T47D (cell line): Measurements from ENCODE around the gene CLEC2L.

ENCODE experiments used
- DNase-seq, 2 experiments: peaks; one replicate each; pipeline versions ENCODE4 v3.0.0 to v3.0.0-alpha.2; 2011 to 2012; ENCODE audit warnings: low read depth in 1 of 2, low spot score in 1 of 2
- JUND ChIP-seq: IDR thresholded peaks from 2 replicates; pipeline ENCODE4 v1.6.1; 2012; ENCODE audit warnings: low read depth
- in situ Hi-C: cut with HindIII; loops from 2 replicates; pipeline ENCODE4 v1.10.0; 2016; ENCODE audit warnings: low sequenced_read_pairs, low pct_unique_long_range_greater_than_20kb

CLEC2L gene

DNA sequence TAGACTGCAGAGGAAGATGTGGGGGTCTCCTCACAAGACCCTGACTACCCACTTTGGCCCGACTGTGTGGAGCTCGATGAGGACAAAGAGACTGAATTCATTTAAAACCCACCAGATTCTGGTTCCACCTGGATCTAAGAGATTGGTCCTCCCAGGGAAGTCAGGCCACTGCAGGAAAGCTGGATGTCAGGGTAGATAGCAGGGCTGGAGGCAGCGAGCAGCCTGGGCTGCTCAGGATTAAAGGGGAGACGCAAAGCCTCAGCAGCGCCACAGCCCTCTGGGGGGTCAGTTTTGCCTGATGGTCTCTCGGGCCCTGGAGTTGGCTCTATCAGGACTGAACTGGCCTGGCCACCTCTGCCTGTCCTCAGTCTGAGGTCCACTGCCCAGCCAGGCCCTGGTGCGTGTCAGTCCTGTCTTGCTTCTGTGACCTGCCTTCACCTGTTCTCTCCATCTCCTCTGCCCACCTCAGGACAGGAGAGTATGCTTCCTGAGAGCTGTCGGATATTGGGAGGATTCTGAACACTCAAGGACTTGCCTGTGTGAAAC, 27.8 kb upstream of the CLEC2L start:
- TF ChIP-seq JUND, result no peak
- no peak for DNase-seq
- in situ Hi-C loops, result no loop called here

DNA sequence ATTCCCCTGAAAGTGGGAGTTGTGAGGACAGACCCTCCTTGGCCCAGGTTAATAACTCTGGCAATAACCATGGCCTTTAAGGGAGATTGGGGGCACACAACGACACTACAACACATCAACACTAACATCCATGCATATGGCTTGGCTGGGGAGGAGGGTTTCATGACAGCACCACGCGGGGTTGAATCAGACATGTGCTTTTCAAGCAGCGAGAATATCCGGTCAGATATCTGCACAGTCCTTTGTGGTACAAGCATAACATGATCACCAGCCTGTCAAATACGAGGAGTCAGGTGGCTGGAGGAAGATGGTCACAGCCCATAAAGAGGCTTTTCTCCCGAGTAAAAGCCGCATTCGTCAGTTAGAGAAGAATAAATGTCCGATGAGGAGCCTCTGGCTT, 27.0 kb upstream of the CLEC2L start:
- DNase-seq, result no peak
- in situ Hi-C loops, result no loop called here
- no peak for TF ChIP-seq JUND

DNA sequence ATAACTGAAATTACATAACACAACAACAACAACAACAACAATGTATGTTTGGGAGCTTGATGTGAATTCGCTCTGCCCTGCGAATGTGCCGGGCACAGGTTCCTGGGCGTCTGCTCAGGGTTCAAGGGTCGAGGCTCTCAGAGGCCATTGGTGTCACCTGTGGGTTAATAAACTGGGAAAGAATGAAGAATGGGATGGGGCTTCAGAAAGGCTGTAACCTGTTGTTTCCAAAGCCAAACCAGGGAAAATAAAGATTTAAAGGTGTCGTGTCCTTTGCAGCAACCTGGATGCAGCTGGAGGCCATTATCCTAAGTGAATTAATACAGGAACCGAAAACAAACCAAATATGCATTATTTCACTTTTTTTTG, 22.7 kb upstream of the CLEC2L start:
- no peak for TF ChIP-seq JUND
- in situ Hi-C loops, result no loop called here
- no peak for DNase-seq

DNA sequence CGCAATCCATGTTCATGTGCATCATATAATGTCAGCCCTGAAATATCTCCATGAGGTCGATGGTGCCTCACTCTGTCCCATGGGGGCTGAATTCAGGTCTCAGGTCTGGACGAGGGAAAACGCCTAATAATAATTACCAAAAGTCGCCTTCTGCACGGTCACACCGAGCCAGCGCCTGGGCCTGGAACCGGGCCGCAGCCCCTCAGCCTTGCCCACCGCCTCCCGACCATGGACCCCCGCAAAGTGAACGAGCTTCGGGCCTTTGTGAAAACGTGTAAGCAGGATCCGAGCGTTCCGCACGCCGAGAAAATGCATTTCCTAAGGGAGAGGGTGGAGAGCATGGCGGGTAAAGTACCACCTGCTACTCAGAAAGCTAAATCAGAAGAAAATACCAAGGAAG, 21.3 kb upstream of the CLEC2L start:
- no peak for DNase-seq
- in situ Hi-C loops, result no loop called here
- TF ChIP-seq JUND, result no peak

DNA sequence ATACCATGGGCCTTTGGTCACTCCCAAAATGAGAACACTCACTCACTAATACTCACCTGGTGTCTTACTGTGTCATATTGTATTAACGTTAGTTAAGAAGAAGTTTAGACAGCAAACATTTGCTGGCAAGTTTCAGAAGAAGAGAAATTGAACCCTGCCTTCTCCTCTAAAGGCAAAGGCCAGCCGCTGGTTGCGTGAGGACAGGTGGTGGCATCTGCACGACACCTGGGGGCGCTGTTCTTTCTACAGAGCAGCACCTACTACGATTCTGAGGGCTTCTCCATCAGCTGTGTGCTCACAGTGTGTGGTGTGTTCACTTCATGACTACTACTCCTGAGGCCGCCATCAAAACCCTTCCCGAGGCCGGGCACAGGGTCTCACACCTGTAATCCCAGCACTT, 17.9 kb upstream of the CLEC2L start:
- DNase-seq, result peak in 1 of 2 experiments; percentile 39
- no peak for TF ChIP-seq JUND
- in situ Hi-C loops, result no loop called here

DNA sequence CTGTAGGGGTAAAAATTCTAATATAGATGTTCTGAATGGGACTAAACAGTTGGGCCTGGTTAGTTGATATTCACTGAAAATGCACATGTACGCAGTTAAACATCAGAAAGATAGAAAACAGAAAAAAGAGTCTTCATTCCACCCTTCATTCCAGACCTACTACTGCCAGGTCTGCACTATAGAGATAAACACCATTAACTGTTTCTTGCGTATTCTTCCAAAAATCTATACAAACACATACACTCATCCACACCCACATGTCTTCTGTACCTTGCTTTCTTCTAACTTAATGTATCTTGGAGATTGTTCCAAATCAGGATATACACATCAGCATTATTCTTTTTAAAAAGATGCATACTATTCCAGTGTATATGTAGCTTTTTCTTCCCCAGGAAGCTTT, 13.9 kb upstream of the CLEC2L start:
- in situ Hi-C loops, result no loop called here
- DNase-seq, result no peak
- no peak for TF ChIP-seq JUND

DNA sequence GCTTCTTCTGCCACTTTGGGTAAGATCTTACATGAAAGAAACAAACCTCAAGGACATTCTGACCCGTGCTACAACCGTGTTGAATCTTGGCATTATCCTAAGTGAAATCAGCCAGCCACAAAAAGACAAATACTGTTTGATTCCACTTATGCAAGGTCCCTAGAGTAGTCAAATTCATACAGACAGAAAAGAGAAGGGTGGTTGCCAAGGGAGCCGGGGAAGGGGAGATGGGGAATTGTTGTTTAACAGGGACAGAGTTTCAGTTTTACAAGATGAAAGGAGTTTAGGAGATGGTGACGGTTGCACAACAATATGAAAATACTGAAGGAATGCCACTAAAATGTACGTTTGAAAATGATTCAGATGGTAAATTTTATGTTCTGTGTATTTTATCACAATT, 12.2 kb upstream of the CLEC2L start:
- no peak for DNase-seq
- in situ Hi-C loops, result no loop called here
- TF ChIP-seq JUND, result no peak

DNA sequence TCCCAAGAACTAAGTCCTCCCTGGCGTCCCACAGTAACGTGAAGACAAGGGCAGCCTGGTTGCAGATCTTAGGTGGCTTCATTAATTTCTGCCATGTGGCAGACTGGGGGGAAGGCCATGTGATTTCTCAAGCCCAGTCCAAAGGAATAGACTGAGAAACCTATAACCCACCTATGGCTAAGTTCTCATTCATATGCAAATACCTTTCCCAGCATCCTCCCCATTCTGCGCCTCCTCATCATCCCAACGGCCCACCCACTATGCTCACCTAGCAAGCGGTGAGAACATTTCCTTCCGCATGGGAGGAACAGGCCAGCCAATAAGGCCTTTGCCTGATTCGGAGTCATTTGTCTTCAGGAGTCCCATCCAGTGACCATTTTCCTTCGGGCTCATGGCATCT, 8.2 kb upstream of the CLEC2L start:
- TF ChIP-seq JUND, result no peak
- in situ Hi-C loops, result no loop called here
- no peak for DNase-seq

DNA sequence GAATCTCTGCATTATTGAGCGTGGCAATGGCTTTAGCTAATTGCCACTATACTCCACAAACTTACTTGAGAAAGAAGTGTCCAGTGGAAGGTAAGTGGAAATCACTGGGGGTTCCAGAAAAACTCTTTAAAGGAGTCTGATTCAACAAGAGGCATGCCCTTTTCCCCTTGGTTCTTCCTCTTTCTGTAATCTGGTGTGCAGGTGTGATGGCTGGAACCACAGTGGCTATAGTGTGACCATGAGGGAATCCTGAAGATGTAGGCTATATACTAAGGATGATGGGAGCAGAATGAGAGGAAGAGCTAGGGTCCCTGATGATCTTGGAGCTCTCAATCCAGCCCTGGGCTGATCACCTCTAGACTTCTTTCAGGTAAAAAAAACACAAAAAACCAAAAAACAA, 2.0 kb upstream of the CLEC2L start:
- no peak for TF ChIP-seq JUND

DNA sequence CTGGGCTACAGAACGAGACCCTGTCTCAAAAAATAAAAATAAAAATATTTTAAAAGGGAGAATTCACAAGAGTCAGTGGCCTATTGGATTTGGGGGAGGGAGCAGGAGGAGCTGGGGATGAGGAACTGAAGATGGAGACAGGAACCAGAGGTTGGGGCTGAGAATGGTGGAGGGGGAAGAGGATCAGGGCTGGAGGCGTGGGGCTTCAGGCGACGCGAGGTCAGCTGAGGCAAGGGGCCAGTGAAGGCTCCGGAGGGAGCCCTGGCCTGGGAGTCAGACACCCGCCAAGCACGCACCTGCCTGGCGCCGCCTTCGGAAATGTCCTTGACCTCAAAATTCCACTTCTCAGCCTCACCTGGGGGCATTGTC, 671 bp upstream of the CLEC2L start:
- no peak for DNase-seq
- no peak for TF ChIP-seq JUND
- in situ Hi-C loops, result no loop called here

More for the DNA sequence above, 2.0 kb upstream of the CLEC2L start:
- DNase-seq, result no peak
- in situ Hi-C loops, result no loop called here

DNA sequence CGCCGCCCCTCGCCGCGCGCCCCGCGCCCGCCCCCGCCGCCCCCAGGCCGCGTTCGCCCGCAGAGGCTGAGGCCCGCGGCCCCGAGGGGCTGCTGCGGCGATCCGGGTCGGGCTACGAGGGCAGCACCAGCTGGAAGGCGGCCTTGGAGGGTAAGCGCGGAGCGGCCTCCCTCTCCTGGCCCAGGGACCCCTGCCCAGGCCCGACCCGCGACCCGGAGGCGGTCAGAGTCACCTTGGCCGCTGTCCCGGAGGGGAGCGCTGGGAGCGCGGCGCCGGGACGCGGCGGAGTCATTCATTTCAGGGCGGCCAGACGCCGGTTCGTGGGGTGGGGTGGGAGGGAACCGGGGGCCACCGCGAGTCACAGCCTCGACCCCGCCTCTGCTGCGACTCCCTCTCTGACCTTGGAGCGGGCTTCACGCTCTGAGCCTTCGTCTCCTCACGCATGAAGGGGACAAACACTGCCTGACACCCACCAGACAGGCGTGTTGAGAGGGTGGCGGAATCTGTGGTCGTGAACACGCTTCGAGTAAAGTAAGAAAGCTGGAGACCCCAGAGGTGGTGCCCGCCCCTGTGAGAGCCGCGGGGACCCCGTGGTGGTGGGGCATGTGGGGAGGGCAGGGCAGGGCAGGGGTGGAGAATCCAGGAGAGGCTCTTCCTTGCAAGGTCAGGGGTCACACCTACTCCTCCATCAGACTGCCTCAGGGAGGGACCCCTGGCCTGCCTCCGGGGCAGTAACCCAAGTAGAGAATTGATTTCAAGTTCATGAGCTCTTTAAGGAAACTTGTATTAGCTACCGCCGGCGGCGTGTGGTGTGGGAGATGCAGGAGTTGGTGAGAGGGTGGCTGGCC, 707 bp downstream of the CLEC2L start:
- no peak for TF ChIP-seq JUND
- in situ Hi-C loops, result no loop called here
- no peak for DNase-seq

DNA sequence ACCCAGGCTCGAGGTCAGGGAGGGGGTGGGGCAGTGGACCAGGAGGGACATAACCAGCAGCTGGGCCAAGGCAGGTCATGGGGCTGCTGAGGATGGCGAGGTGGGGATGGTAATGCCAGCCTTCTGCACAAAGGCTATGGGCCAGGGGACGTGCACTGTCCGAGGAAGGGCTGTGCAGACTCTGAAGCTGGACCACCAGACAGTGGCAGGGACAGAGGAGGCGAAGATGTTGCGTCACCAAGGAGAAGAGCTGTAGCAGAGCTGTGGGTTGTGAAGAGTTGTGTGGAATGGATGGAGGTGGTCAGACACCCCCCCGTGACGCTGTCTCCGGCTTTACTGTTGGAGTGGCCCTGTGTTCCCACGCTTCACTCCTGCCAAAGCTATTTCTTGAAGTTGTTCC, 1.8 kb downstream of the CLEC2L start:
- DNase-seq, result no peak
- no peak for TF ChIP-seq JUND
- in situ Hi-C loops, result no loop called here

DNA sequence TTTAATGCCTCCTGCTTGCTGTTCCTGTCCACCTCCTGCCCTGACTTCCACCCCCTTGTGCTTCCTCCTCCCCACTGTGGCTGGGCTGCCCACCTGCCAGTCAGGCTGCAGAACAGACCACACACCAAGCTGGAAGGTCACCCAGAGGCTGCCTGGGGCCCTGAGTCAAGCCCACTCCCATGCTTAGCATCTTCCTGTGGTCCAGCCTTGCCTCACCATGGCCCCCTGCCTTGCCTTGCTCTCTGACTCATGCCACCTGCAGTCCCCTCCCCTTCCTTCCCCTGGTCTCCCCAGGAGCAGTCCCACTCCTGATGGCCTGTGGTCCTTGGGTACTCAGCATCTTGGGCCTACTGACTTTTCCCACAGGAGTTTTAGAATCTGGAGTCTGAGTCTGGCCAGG, 2.3 kb downstream of the CLEC2L start:
- TF ChIP-seq JUND, result no peak

More for the DNA sequence above, 2.3 kb downstream of the CLEC2L start:
- no peak for DNase-seq
- in situ Hi-C loops, result no loop called here
